H9 (cell line): Measurements from ENCODE around the gene TCF7L2. TPM values are rescaled to one million over a fixed set of nuclear protein-coding genes. Genes with fewer than 3 reads are reported as not detected.

Experiments used
- DNase-seq: peaks from one replicate; pipeline ENCODE4 v3.0.0-alpha.2; 2017
- H2AFZ ChIP-seq: one replicate; pipeline ENCODE4 v1.6.1; 2013; ENCODE audit warnings: mild to moderate bottlenecking, low read length, control low read depth, moderate library complexity
- H2AK5ac ChIP-seq: 2 replicates; pipeline ENCODE4 v1.6.1; 2013; ENCODE audit warnings: low read length, control low read depth, mixed read lengths; ENCODE audit not compliant: insufficient read length
- H2BK120ac ChIP-seq: one replicate; pipeline ENCODE4 v1.6.1; 2013; ENCODE audit warnings: low read depth, mild to moderate bottlenecking, low read length, control low read depth, inconsistent platforms; ENCODE audit not compliant: poor library complexity, severe bottlenecking
- H2BK12ac ChIP-seq: 2 replicates; pipeline ENCODE4 v1.6.1; 2013; ENCODE audit warnings: low read length, control low read depth, mixed read lengths, low read depth; ENCODE audit not compliant: insufficient read length
- H2BK15ac ChIP-seq: 2 replicates; pipeline ENCODE4 v1.6.1; 2013; ENCODE audit warnings: low read depth, low read length, control low read depth
- H2BK20ac ChIP-seq: one replicate; pipeline ENCODE4 v1.6.1; 2013; ENCODE audit warnings: low read depth, mild to moderate bottlenecking, low read length, control low read depth, inconsistent platforms; ENCODE audit not compliant: poor library complexity, severe bottlenecking
- H2BK5ac ChIP-seq: 2 replicates; pipeline ENCODE4 v1.6.1; 2013; ENCODE audit warnings: low read length, control low read depth, mixed read lengths; ENCODE audit not compliant: insufficient read length
- H3K14ac ChIP-seq: 2 replicates; pipeline ENCODE4 v1.6.1; 2013; ENCODE audit warnings: low read length, control low read depth; ENCODE audit not compliant: insufficient read depth
- H3K18ac ChIP-seq: 2 replicates; pipeline ENCODE4 v1.6.1; 2013; ENCODE audit warnings: low read depth, mild to moderate bottlenecking, mixed read lengths, low read length, control low read depth; ENCODE audit not compliant: insufficient read length
- H3K23ac ChIP-seq: 2 replicates; pipeline ENCODE4 v1.6.1; 2013; ENCODE audit warnings: low read length, control low read depth, mixed read lengths, low read depth; ENCODE audit not compliant: insufficient read length
- H3K23me2 ChIP-seq: 2 replicates; pipeline ENCODE4 v1.6.1; 2013; ENCODE audit warnings: low read depth, mild to moderate bottlenecking, mixed read lengths, low read length, control low read depth; ENCODE audit not compliant: insufficient read length, poor library complexity, severe bottlenecking
- H3K27ac ChIP-seq: 2 replicates; pipeline ENCODE4 v1.5.1; 2013; ENCODE audit warnings: low read length, control low read depth, mixed read lengths, low read depth; ENCODE audit not compliant: insufficient read length
- H3K27me3 ChIP-seq: 2 replicates; pipeline ENCODE4 v1.6.1; 2013; ENCODE audit warnings: low read length, control low read depth, inconsistent platforms; ENCODE audit not compliant: insufficient read depth
- H3K4ac ChIP-seq: 2 replicates; pipeline ENCODE4 v1.6.1; 2013; ENCODE audit warnings: low read depth, mild to moderate bottlenecking, control low read depth, inconsistent platforms, low read length, moderate library complexity
- H3K4me1 ChIP-seq: 2 replicates; pipeline ENCODE4 v1.6.1; 2013; ENCODE audit warnings: low read length, control low read depth, inconsistent platforms; ENCODE audit not compliant: insufficient read depth
- H3K4me2 ChIP-seq: 2 replicates; pipeline ENCODE4 v1.6.1; 2013; ENCODE audit warnings: low read length, control low read depth, mixed read lengths; ENCODE audit not compliant: insufficient read length, insufficient read depth
- H3K56ac ChIP-seq: 2 replicates; pipeline ENCODE4 v1.6.1; 2013; ENCODE audit warnings: low read depth, mild to moderate bottlenecking, mixed read lengths, low read length, control low read depth; ENCODE audit not compliant: insufficient read length
- H3K79me1 ChIP-seq: 2 replicates; pipeline ENCODE4 v1.6.1; 2013; ENCODE audit warnings: low read depth, mild to moderate bottlenecking, moderate library complexity, low read length, control low read depth, inconsistent platforms; ENCODE audit not compliant: insufficient read depth, poor library complexity, severe bottlenecking
- H3K79me2 ChIP-seq: 2 replicates; pipeline ENCODE4 v1.6.1; 2013; ENCODE audit warnings: low read length, control low read depth, inconsistent platforms; ENCODE audit not compliant: insufficient read depth
- H3K9ac ChIP-seq: 2 replicates; pipeline ENCODE4 v1.6.1; 2013; ENCODE audit warnings: low read length, control low read depth, mixed read lengths; ENCODE audit not compliant: insufficient read length; ENCODE audit errors: extremely low read depth
- H3K9me3 ChIP-seq: one replicate; pipeline ENCODE4 v1.6.1; 2013; ENCODE audit warnings: low read depth, low read length, inconsistent platforms; ENCODE audit not compliant: control insufficient read depth
- H3T11ph ChIP-seq: one replicate; pipeline ENCODE4 v1.6.1; 2013; ENCODE audit warnings: mild to moderate bottlenecking, low read length, control low read depth, inconsistent platforms
- H4K20me1 ChIP-seq: one replicate; pipeline ENCODE4 v1.6.1; 2013; ENCODE audit not compliant: control insufficient read depth, insufficient read length, insufficient read depth
- H4K5ac ChIP-seq: 2 replicates; pipeline ENCODE4 v1.6.1; 2013; ENCODE audit warnings: low read depth, mild to moderate bottlenecking, mixed read lengths, low read length, control low read depth; ENCODE audit not compliant: insufficient read length
- H4K8ac ChIP-seq: replicated peaks from 2 replicates; pipeline ENCODE4 v1.6.1; 2013; ENCODE audit warnings: low read length, control low read depth, mixed read lengths, low read depth; ENCODE audit not compliant: insufficient read length
- H4K91ac ChIP-seq: 2 replicates; pipeline ENCODE4 v1.6.1; 2013; ENCODE audit warnings: low read depth, mild to moderate bottlenecking, moderate library complexity, mixed read lengths, low read length, control low read depth; ENCODE audit not compliant: insufficient read length
- H3K27ac Mint-ChIP-seq, 3 experiments: 2 replicates in 2 of 3; 3 replicates in 1 of 3; pipeline ENCODE4 v1.8.0; 2020 to 2021; ENCODE audit warnings: mixed read lengths in 3 of 3, mild to moderate bottlenecking in 1 of 3, moderate library complexity in 1 of 3
- H3K27me3 Mint-ChIP-seq: 2 replicates; pipeline ENCODE4 v1.8.0; 2021; ENCODE audit warnings: low read depth, mild to moderate bottlenecking, moderate library complexity, mixed read lengths
- H3K36me3 Mint-ChIP-seq, 3 experiments: 2 replicates in 2 of 3; 3 replicates in 1 of 3; pipeline ENCODE4 v1.8.0; 2020 to 2021; ENCODE audit warnings: low read depth in 3 of 3, mixed read lengths in 3 of 3; ENCODE audit not compliant: insufficient read depth in 1 of 3
- H3K4me1 Mint-ChIP-seq, 2 experiments: 2 replicates each; pipeline ENCODE4 v1.8.0; 2020; ENCODE audit warnings: mixed read lengths in 2 of 2
- H3K4me3 Mint-ChIP-seq, 2 experiments: 2 replicates in 1 of 2; 3 replicates in 1 of 2; pipeline ENCODE4 v1.8.0; 2020 to 2021; ENCODE audit warnings: mild to moderate bottlenecking in 2 of 2, mixed read lengths in 2 of 2, moderate library complexity in 1 of 2
- H3K9me3 Mint-ChIP-seq, 2 experiments: 2 replicates in 1 of 2; 3 replicates in 1 of 2; pipeline ENCODE4 v1.8.0; 2020; ENCODE audit warnings: mild to moderate bottlenecking in 2 of 2, mixed read lengths in 2 of 2, moderate library complexity in 1 of 2
- WGBS: extraction: QIAGEN DNeasy Blood & Tissue Kit; methylation state at CpG from one replicate; pipeline ENCODE4 v1.1.7; 2013; ENCODE audit warnings: missing lambda C conversion rate, low lambda C conversion rate, mixed read lengths; ENCODE audit not compliant: insufficient read length; ENCODE audit errors: extremely low coverage; 5-methylcytosine and 5-hydroxymethylcytosine counted together
- total RNA-seq: library from RNA; stranded (reverse); gene quantifications from 2 replicates; pipeline ENCODE4 v1.2.1, GENCODE V29; 2021
- TF ChIP-seq, protein P1 (sequence below): fragments of 200-600 bp; sonication (generic); conservative IDR thresholded peaks from 3 replicates; pipeline ENCODE4 v1.8.0; 2021; ENCODE audit warnings: antibody characterized with exemption, mild to moderate bottlenecking

Gene TCF7L2
- total RNA-seq, 1 experiment from 2014 or later = 71.1 TPM

GRCh38 chr10:113180401-113181154 lies 230.5 kb downstream of the TCF7L2 start:
- Histone ChIP-seq H3K9me3 (no peaks in the 10 kb centered on the region), H4K20me1 (no peaks in the 10 kb centered on the region), H2BK5ac (no peak overlapping the region), H3K4me2 (no peak overlapping the region), H2BK20ac (no peak overlapping the region), H2BK12ac (no peak overlapping the region), H3K23ac (no peak overlapping the region), H2BK120ac (no peak overlapping the region), H4K91ac (no peak overlapping the region), H3K4ac (no peak overlapping the region), H4K5ac (no peak overlapping the region), H2AK5ac (no peak overlapping the region), H3K18ac (no peak overlapping the region), H3T11ph (no peak overlapping the region), H3K79me1 (no peaks in the 10 kb centered on the region), H3K79me2 (no peaks in the 10 kb centered on the region), H2BK15ac (no peak overlapping the region), H3K23me2 (no peaks in the 10 kb centered on the region), H3K56ac (no peak overlapping the region), H3K27me3 (no peaks in the 10 kb centered on the region), H3K14ac (no peak overlapping the region), H4K8ac (no peak overlapping the region), H3K4me1 (peaks cover 5% of the 10 kb centered on the region), H3K9ac (no peak overlapping the region), H3K27ac (no peak overlapping the region), H2AFZ (no peak overlapping the region)
- no peak for DNase-seq
- no peaks in the 10 kb centered on the region for H3K36me3 Mint-ChIP-seq
- no CpG with 5 or more reads among the region's 10 CpGs for WGBS
- TF ChIP-seq, protein P1, sequence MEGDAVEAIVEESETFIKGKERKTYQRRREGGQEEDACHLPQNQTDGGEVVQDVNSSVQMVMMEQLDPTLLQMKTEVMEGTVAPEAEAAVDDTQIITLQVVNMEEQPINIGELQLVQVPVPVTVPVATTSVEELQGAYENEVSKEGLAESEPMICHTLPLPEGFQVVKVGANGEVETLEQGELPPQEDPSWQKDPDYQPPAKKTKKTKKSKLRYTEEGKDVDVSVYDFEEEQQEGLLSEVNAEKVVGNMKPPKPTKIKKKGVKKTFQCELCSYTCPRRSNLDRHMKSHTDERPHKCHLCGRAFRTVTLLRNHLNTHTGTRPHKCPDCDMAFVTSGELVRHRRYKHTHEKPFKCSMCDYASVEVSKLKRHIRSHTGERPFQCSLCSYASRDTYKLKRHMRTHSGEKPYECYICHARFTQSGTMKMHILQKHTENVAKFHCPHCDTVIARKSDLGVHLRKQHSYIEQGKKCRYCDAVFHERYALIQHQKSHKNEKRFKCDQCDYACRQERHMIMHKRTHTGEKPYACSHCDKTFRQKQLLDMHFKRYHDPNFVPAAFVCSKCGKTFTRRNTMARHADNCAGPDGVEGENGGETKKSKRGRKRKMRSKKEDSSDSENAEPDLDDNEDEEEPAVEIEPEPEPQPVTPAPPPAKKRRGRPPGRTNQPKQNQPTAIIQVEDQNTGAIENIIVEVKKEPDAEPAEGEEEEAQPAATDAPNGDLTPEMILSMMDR = no peak
- no peaks in the 10 kb centered on the region for H3K9me3 Mint-ChIP-seq
- H3K4me1 Mint-ChIP-seq = peaks cover 42 to 45% of the 10 kb centered on the region in 2 experiments
- H3K4me3 Mint-ChIP-seq = no peak overlapping the region
- no peak overlapping the region for H3K27ac Mint-ChIP-seq
- peaks cover 2% of the 10 kb centered on the region; the same call in 1 of the 2 replicates for H3K27me3 Mint-ChIP-seq
